GM12878 (cell line): ENCODE data around the gene GDF15. TPM values are rescaled to one million over a fixed set of nuclear protein-coding genes. Genes with fewer than 3 reads are reported as not detected.

Experiments used
- ATAC-seq: fragments of 200-7000 bp; cut with Tn5 transposase; 3 replicates; pipeline ENCODE4 v1.9.1; 2020; ENCODE audit warnings: mild to moderate bottlenecking, moderate library complexity
- BruUV-seq: library from RNA; stranded (reverse); fragments of 400-500 nt; replicated peaks from 2 replicates; lab custom pipeline; 2021; lab: Mats Ljungman, UMichigan
- CTCF ChIA-PET: fragments of 300-600 bp; sonication (Branson Sonifier 250); formaldehyde crosslinking; extraction: SDS; loops from one replicate; lab custom pipeline; 2021; ENCODE audit warnings: inconsistent platforms; lab: Yijun Ruan, JAX
- POLR2A ChIA-PET: fragments of 350-600 bp; formaldehyde crosslinking; extraction: SDS; loops from one replicate; lab custom pipeline; 2021; ENCODE audit warnings: inconsistent platforms; lab: Charles Lee
- RAD21 ChIA-PET: fragments of 300-600 bp; sonication (Branson Sonifier 250); formaldehyde crosslinking; loops from one replicate; lab custom pipeline; 2023; ENCODE audit warnings: antibody characterized with exemption; ENCODE audit not compliant: unreplicated experiment; lab: Charles Lee
- SMC1A ChIA-PET: fragments of 300-600 bp; sonication (Branson Sonifier 250); formaldehyde crosslinking; loops from one replicate; lab custom pipeline; 2023; ENCODE audit not compliant: unreplicated experiment, uncharacterized antibody; lab: Charles Lee
- DNase-seq: peaks from one replicate; pipeline ENCODE4 v3.0.0-alpha.2; 2011; ENCODE audit warnings: low read depth, low spot score
- FAIRE-seq: peaks from 3 replicates; lab custom pipeline; 2011; peaks lifted over from hg19 to GRCh38; lab: Jason Lieb, UNC
- H2AFZ ChIP-seq: 2 replicates; pipeline ENCODE4 v1.6.0; 2011; ENCODE audit warnings: low read depth, low read length, control low read depth; ENCODE audit not compliant: control insufficient read depth
- H3K27ac ChIP-seq: 2 replicates; pipeline ENCODE4 v1.5.1; 2011; ENCODE audit warnings: control low read depth; ENCODE audit not compliant: control insufficient read depth, insufficient read depth
- H3K27me3 ChIP-seq, 2 experiments: replicated peaks in 1 of 2; 2 replicates each; pipeline versions ENCODE4 v1.6.0 to v1.6.1; 2011; ENCODE audit warnings: low read length in 1 of 2; ENCODE audit not compliant: control insufficient read depth in 2 of 2, insufficient read depth in 2 of 2
- H3K36me3 ChIP-seq, 2 experiments: 2 replicates each; pipeline ENCODE4 v1.5.1; 2011; ENCODE audit warnings: low read length in 1 of 2; ENCODE audit not compliant: control insufficient read depth in 2 of 2, insufficient read depth in 2 of 2
- H3K4me1 ChIP-seq: 2 replicates; pipeline ENCODE4 v1.6.1; 2011; ENCODE audit warnings: mild to moderate bottlenecking, low read length, moderate library complexity, mixed read lengths; ENCODE audit not compliant: control insufficient read depth, insufficient read depth
- H3K4me2 ChIP-seq: 2 replicates; pipeline ENCODE4 v1.6.0; 2011; ENCODE audit warnings: control low read depth; ENCODE audit not compliant: control insufficient read depth, insufficient read depth
- H3K4me3 ChIP-seq: fragments of 200-600 bp; sonication (generic); 2 replicates; pipeline ENCODE4 v1.5.1; 2016
- H3K79me2 ChIP-seq: 2 replicates; pipeline ENCODE4 v1.6.0; 2011; ENCODE audit warnings: low read length; ENCODE audit not compliant: control insufficient read depth, insufficient read depth
- H3K9ac ChIP-seq: 2 replicates; pipeline ENCODE4 v1.8.0; 2011; ENCODE audit warnings: low read length, control low read depth, mixed read lengths; ENCODE audit not compliant: control insufficient read depth, insufficient read depth
- H3K9me3 ChIP-seq: replicated peaks from 3 replicates; pipeline ENCODE4 v1.5.1; 2011; ENCODE audit warnings: mild to moderate bottlenecking, low read length; ENCODE audit not compliant: control insufficient read depth, insufficient read depth
- H4K20me1 ChIP-seq: 2 replicates; pipeline ENCODE4 v1.6.0; 2011; ENCODE audit not compliant: control insufficient read depth, insufficient read depth
- BCL11A ChIP-seq: IDR thresholded peaks from 2 replicates; pipeline ENCODE4 v1.6.1; 2011; ENCODE audit warnings: low read depth, low read length
- ETV6 ChIP-seq, 2 experiments: fragments of 450-650 bp in 1 of 2; IDR thresholded peaks in 1 of 2; conservative IDR thresholded peaks in 1 of 2; 2 replicates each; pipeline ENCODE4 v1.6.1; 2014; ENCODE audit warnings: antibody characterized with exemption in 1 of 2, borderline replicate concordance in 1 of 2, low read depth in 1 of 2, mild to moderate bottlenecking in 1 of 2, moderate library complexity in 1 of 2
- GABPA ChIP-seq: IDR thresholded peaks from 2 replicates; pipeline ENCODE4 v1.6.1; 2014; ENCODE audit warnings: antibody characterized with exemption, low read depth, mild to moderate bottlenecking, inconsistent platforms
- JUNB ChIP-seq: IDR thresholded peaks from 2 replicates; pipeline ENCODE4 v1.6.1; 2016; ENCODE audit warnings: antibody characterized with exemption, mild to moderate bottlenecking
- NFXL1 ChIP-seq: fragments of 450-650 bp; IDR thresholded peaks from 2 replicates; pipeline ENCODE4 v1.6.1; 2017; ENCODE audit warnings: antibody characterized with exemption, mild to moderate bottlenecking, borderline replicate concordance
- POLR2AphosphoS2 ChIP-seq: IDR thresholded peaks from 2 replicates; pipeline ENCODE4 v1.6.1; 2011; ENCODE audit warnings: low read depth, mild to moderate bottlenecking, low read length, improper control_type of control experiment, moderate library complexity
- SIN3A ChIP-seq: IDR thresholded peaks from 2 replicates; pipeline ENCODE4 v1.6.1; 2012; ENCODE audit warnings: low read depth, low read length, improper control_type of control experiment
- TCF3 ChIP-seq: IDR thresholded peaks from 2 replicates; pipeline ENCODE4 v1.6.1; 2012; ENCODE audit warnings: low read depth, mild to moderate bottlenecking, low read length, borderline replicate concordance; ENCODE audit not compliant: insufficient read depth
- WRNIP1 ChIP-seq: IDR thresholded peaks from 2 replicates; pipeline ENCODE4 v1.6.1; 2011; ENCODE audit warnings: low read depth, low read length, improper control_type of control experiment, borderline replicate concordance
- ZBED1 ChIP-seq: IDR thresholded peaks from 2 replicates; pipeline ENCODE4 v1.6.1; 2016; ENCODE audit warnings: borderline replicate concordance
- ZSCAN29 ChIP-seq: fragments of 450-650 bp; IDR thresholded peaks from 2 replicates; pipeline ENCODE4 v1.6.1; 2017; ENCODE audit warnings: mild to moderate bottlenecking, moderate library complexity
- WGBS: methylation state at CpG from one replicate; pipeline ENCODE4 v1.1.6; 2016; ENCODE audit warnings: low lambda C conversion rate; ENCODE audit not compliant: insufficient replicate concordance, insufficient coverage; ENCODE audit errors: missing lambda C conversion rate; 5-methylcytosine and 5-hydroxymethylcytosine counted together
- in situ Hi-C: fragments of 300-500 bp; cut with MboI; formaldehyde crosslinking; loops from 9 replicates; pipeline ENCODE4 v1.14.3; 2018; ENCODE audit warnings: mixed read lengths
- intact Hi-C: fragments of 100-400 bp; cut with micrococcal nuclease; formaldehyde crosslinking; loops from one replicate; pipeline ENCODE4 v1.14.2; 2022; ENCODE audit not compliant: unreplicated experiment
- polyA plus RNA-seq, 11 experiments: library from polyadenylated mRNA; depleted of rRNA in 4 of 11; unstranded in 6 of 11; stranded (reverse) in 5 of 11; fragments of >200 nt; fragmentation: Nextera tagmentation in 4 of 11; fragmentation: Illumina TruSeq in 1 of 11; extraction: Ambion mirVana in 4 of 11; extraction: Trizol in 1 of 11; gene quantifications; 1 replicate in 1 of 11; 2 replicates in 10 of 11; pipeline versions ENCODE4 v1.2.1 to v1.2.3, GENCODE V29; 2011 to 2016; ENCODE audit warnings: inconsistent platforms in 2 of 11, missing spikeins in 2 of 11, low read depth in 1 of 11
- total RNA-seq, 4 experiments: library from RNA; depleted of rRNA in 3 of 4; stranded (reverse); fragments of >200 nt in 3 of 4; fragmentation: Illumina TruSeq in 1 of 4; extraction: Trizol in 1 of 4; gene quantifications; 2 replicates each; pipeline versions ENCODE4 v1.2.1 to v1.2.3, GENCODE V29; 2013 to 2021
- TF ChIP-seq, protein P1 (sequence below): IDR thresholded peaks from 2 replicates; pipeline ENCODE4 v1.6.1; 2012; ENCODE audit warnings: low read depth, low read length, improper control_type of control experiment
- TF ChIP-seq, protein P2 (sequence below): fragments of 150-350 bp; IDR thresholded peaks from 2 replicates; pipeline ENCODE4 v1.6.1; 2014; ENCODE audit warnings: mild to moderate bottlenecking, low read depth, low read length
- TF ChIP-seq, protein P3 (sequence below): fragments of 450-650 bp; IDR thresholded peaks from 2 replicates; pipeline ENCODE4 v1.6.1; 2017; ENCODE audit warnings: low read depth, mild to moderate bottlenecking, moderate library complexity
- TF ChIP-seq, protein P4 (sequence below), 3 experiments: IDR thresholded peaks in 2 of 3; conservative IDR thresholded peaks in 1 of 3; 2 replicates each; pipeline ENCODE4 v1.5.1; 2011; ENCODE audit warnings: low read depth in 3 of 3, low read length in 3 of 3, mild to moderate bottlenecking in 3 of 3, control low read depth in 2 of 3, moderate library complexity in 2 of 3, inconsistent platforms in 1 of 3, mixed read lengths in 1 of 3; ENCODE audit not compliant: control insufficient read depth in 2 of 3, insufficient read depth in 1 of 3; ENCODE audit errors: extremely low read depth in 1 of 3
- TF ChIP-seq, protein P5 (sequence below): fragments of 450-650 bp; IDR thresholded peaks from 2 replicates; pipeline ENCODE4 v1.6.1; 2016; ENCODE audit warnings: mild to moderate bottlenecking

GDF15 gene
- total and polyA plus RNA-seq, 10 of the 15 experiments (the other 5 are each of a cell fraction or from before 2014, with no cell fraction given): 0.11 to 3.6 (median 1.6) TPM; not detected in 1

DNA sequence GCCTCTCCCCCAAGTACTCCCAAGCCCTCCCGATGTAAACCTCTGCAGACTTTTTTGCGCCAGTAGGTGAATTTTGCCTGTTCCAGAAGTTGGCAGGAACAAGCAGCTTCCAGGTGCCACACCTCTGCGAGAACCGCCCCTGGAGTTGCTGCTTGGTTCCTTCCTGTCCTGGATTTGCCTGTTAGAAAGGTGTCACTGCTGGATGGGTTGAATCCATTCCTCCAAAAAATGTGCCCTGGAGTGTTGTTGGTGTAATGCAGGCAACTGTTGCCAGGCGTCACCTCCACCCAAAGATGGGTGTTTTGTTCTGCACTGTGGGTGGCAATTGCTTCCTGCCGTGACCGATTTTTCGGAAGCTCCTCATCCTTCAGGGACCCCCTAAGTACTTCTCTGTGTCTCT lies 39.9 kb upstream of the GDF15 start:
- peaks cover 8% of the 10 kb centered on the region for H3K79me2 ChIP-seq
- POLR2A ChIA-PET: interaction anchor here (0.5 kb wide), 1 partner anchor 191 kb away, joined by 6 read pairs; no protein-coding TSS in a partner anchor
- no peaks in the 10 kb centered on the region for H4K20me1 ChIP-seq
- DNase-seq (no peak), ATAC-seq (no peak), FAIRE-seq (no peak)
- no peak overlapping the region for H2AFZ ChIP-seq
- H3K9me3 ChIP-seq: no peaks in the 10 kb centered on the region
- CTCF ChIA-PET: interaction anchor here (1.2 to 1.5 kb wide), 3 partner anchors 17 to 66 kb away, joined by 3 to 5 read pairs (median 4); no protein-coding TSS in a partner anchor
- TF ChIP-seq, protein P1, sequence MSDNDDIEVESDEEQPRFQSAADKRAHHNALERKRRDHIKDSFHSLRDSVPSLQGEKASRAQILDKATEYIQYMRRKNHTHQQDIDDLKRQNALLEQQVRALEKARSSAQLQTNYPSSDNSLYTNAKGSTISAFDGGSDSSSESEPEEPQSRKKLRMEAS: no peak
- TF ChIP-seq, protein P2, sequence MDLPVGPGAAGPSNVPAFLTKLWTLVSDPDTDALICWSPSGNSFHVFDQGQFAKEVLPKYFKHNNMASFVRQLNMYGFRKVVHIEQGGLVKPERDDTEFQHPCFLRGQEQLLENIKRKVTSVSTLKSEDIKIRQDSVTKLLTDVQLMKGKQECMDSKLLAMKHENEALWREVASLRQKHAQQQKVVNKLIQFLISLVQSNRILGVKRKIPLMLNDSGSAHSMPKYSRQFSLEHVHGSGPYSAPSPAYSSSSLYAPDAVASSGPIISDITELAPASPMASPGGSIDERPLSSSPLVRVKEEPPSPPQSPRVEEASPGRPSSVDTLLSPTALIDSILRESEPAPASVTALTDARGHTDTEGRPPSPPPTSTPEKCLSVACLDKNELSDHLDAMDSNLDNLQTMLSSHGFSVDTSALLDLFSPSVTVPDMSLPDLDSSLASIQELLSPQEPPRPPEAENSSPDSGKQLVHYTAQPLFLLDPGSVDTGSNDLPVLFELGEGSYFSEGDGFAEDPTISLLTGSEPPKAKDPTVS: no peak
- TF ChIP-seq WRNIP1 (no peak), BCL11A (no peak), GABPA (no peak), TCF3 (no peak), NFXL1 (no peak), ETV6 (conservative IDR thresholded peaks at IDR 0.05 in 1 of 2, IDR thresholded peaks at IDR 0.05 in 1 of 2; ENCODE audit: borderline replicate concordance in 1 of 2, low read depth in 1 of 2) (no peak), ZSCAN29 (no peak), ZBED1 (no peak), POLR2AphosphoS2 (no peak), SIN3A (no peak), JUNB (no peak)
- TF ChIP-seq, protein P3, sequence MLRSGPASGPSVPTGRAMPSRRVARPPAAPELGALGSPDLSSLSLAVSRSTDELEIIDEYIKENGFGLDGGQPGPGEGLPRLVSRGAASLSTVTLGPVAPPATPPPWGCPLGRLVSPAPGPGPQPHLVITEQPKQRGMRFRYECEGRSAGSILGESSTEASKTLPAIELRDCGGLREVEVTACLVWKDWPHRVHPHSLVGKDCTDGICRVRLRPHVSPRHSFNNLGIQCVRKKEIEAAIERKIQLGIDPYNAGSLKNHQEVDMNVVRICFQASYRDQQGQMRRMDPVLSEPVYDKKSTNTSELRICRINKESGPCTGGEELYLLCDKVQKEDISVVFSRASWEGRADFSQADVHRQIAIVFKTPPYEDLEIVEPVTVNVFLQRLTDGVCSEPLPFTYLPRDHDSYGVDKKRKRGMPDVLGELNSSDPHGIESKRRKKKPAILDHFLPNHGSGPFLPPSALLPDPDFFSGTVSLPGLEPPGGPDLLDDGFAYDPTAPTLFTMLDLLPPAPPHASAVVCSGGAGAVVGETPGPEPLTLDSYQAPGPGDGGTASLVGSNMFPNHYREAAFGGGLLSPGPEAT: no peak
- TF ChIP-seq, protein P4, sequence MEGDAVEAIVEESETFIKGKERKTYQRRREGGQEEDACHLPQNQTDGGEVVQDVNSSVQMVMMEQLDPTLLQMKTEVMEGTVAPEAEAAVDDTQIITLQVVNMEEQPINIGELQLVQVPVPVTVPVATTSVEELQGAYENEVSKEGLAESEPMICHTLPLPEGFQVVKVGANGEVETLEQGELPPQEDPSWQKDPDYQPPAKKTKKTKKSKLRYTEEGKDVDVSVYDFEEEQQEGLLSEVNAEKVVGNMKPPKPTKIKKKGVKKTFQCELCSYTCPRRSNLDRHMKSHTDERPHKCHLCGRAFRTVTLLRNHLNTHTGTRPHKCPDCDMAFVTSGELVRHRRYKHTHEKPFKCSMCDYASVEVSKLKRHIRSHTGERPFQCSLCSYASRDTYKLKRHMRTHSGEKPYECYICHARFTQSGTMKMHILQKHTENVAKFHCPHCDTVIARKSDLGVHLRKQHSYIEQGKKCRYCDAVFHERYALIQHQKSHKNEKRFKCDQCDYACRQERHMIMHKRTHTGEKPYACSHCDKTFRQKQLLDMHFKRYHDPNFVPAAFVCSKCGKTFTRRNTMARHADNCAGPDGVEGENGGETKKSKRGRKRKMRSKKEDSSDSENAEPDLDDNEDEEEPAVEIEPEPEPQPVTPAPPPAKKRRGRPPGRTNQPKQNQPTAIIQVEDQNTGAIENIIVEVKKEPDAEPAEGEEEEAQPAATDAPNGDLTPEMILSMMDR (IDR thresholded peaks at IDR 0.05 in 2 of 3, conservative IDR thresholded peaks at IDR 0.05 in 1 of 3; ENCODE audit: control insufficient read depth in 2 of 3, extremely low read depth in 1 of 3, insufficient read depth in 1 of 3, low read depth in 3 of 3, low read length in 3 of 3): no peak
- TF ChIP-seq, protein P5, sequence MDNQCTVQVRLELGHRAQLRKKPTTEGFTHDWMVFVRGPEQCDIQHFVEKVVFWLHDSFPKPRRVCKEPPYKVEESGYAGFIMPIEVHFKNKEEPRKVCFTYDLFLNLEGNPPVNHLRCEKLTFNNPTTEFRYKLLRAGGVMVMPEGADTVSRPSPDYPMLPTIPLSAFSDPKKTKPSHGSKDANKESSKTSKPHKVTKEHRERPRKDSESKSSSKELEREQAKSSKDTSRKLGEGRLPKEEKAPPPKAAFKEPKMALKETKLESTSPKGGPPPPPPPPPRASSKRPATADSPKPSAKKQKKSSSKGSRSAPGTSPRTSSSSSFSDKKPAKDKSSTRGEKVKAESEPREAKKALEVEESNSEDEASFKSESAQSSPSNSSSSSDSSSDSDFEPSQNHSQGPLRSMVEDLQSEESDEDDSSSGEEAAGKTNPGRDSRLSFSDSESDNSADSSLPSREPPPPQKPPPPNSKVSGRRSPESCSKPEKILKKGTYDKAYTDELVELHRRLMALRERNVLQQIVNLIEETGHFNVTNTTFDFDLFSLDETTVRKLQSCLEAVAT: no peak
- TF ChIP-seq, all 136 proteins: peak for 0
- no TSS peak for BruUV-seq
- SMC1A ChIA-PET: interaction anchor here (1.2 kb wide), 1 partner anchor 68 kb away, joined by 5 read pairs; no protein-coding TSS in a partner anchor
- H3K36me3 ChIP-seq: peaks cover 0 to 13% of the 10 kb centered on the region in 2 experiments; a peak in 1 of 4 replicates
- in situ Hi-C loops (no loop called here), intact Hi-C loops (no loop called here)
- 61% methylated on average over 8 of the region's 8 CpGs for WGBS
- RAD21 ChIA-PET: interaction anchor here (1.0 to 1.3 kb wide), 2 partner anchors 66 to 67 kb away, joined by 3 to 4 read pairs; no protein-coding TSS in a partner anchor
- H3K9ac ChIP-seq: no peak overlapping the region
- H3K4me3 ChIP-seq: no peak overlapping the region
- H3K4me2 ChIP-seq: no peak overlapping the region
- H3K27me3 ChIP-seq: no peaks in the 10 kb centered on the region
- no peak overlapping the region for H3K27ac ChIP-seq
- peaks cover 9% of the 10 kb centered on the region for H3K4me1 ChIP-seq
